GM19452 (cell line): ENCODE data around the gene NELL2.

Source experiments
- ATAC-seq: cut with Tn5 transposase; IDR thresholded peaks from one replicate; pipeline ENCODE4 v1.9.1; 2021; ENCODE audit not compliant: unreplicated experiment

Gene NELL2

DNA sequence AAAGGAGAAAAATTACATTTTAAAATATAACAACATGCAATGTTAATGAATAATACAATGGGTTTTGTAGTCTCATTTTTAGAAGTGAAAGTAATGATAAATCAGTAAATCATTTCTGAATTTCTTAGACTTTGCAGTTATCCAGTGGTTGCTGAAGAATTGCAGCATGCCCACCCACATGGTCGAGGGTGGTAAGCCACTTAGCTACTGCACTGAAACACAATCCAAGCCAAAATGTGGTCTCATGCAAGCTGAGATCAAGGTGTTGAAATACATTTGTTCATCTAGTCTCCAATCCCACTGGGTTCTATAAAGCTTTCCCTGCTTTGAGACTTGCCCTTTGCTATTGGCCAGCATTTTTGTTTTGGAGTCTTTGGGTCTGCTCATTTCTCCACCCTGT lies 247.9 kb downstream of the NELL2 start:
- ATAC-seq: no peak

DNA sequence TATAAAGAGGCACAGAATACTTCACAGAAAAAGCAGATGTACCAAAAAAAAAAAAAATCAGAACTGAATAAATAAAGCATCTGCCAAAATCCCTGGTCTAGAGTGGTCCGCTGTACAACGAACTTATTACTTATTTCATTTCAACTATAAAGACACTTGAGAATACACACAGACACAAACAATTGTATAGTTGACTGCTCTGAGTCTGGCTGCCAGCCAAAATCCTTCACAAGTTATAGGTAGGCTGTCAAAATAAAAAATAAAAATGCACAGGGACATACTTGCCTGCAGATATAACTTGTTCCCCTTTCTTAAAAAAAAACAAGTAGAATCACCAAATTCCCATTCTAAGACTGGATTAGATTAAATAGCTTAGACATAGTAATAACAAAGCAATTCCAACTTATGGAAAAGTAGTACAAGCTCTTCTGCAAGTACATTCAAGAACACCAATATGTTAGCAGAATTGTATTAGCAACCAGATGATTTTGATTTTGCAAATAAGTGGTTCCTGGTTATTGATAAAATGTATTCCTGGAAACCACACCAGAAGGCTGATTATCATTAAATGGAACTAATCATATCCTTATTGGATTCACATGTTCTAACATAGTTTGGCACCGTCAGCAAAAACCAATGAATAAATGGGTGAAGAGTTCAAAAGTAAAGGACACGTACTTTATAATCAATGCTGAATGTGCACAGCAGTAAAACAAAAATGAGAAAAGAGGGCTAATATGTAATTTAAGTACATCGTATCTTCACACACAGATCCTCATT lies 248.5 kb downstream of the NELL2 start:
- no peak for ATAC-seq

DNA sequence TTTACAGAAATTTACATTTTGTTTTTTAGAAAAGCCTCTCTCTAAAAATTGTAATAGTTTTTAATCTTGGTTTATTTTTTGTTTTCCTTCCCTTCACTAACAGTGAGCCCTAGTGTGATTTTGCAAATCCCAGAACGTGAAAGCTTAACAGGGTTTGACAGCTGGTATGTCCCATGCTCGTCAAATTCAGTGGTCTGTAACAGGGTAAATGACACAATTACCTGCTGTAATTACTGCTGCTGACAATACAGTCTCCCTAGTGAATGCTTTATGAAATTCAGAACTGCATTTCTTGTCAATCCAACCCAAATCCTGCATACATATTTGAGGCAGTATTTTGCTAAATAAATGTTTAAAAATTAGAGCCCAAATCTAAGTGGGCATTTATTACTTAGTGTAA lies 249.2 kb downstream of the NELL2 start:
- no peak for ATAC-seq

DNA sequence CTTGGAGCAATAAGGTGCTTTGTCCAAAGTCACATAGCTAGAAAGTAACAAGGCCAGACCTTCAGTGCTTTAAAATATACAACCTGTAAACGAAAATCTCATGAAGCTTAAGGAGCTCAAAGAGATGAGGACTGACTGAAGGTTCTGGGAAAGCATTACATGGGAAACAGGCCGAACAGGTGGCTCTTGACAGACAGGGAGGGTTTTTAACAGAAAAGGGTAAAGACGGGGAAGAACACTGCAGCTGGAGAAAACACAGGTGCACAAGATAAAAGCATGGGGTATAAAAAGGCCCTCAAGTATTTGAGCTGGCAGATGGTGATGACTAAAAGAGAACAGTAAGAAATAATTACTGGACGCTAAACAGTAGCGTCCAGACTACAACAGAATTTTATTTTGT lies 257.2 kb downstream of the NELL2 start:
- ATAC-seq: no peak

DNA sequence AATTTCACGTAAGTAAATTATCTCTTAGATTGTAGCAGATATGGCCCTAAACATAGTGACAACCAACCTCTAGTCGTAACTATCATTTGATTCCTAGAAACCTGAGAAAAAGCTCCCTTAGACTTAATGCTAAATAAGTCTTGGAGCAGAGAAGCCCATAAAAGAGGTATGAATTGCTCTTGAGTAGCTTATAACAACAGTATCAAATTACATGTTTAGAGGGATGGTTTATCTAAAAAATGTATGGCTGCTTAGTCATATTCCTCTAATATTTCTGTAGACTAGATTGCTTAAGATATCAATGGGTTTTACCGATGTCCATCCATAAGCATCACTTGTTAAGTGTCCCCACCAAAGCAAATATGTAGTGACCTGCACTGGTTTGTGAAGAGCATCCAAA lies 259.7 kb downstream of the NELL2 start:
- no peak for ATAC-seq

DNA sequence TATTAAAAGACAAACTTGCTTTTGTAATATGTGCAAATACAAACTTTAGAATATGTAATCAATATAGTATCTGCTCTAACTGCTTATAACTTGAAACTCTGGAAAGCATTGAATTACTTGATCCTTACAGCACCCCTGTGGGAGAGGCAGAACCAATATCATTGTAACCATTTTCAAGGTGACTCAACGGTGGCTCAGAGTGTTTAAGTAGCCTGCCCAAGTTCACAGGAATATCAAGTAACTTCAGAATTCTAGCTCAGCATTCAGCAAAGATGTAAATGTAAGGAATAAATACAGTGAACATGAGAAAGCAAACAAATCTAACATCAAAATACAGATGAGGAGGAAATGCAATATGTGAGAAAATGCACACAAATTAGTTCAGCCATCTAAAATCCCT lies 264.6 kb downstream of the NELL2 start:
- no peak for ATAC-seq

DNA sequence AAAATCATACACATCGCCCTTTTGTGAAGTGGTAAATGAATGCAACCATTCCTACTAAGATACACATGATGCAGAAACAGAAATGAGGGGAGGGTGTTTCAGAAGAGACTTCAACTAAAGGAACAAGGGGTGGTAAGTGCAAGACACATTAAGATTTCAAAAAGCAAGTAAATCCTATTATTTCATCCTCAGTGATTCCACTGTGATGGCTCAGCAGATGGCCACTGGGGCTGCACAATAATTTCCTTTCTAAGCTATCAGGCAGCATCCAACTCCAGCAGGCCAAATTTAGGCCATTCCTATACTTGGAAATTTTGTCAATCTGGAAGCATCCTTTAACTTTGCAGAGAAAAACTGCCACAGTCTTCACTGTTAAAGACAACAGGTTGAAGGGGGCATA lies 272.4 kb downstream of the NELL2 start:
- ATAC-seq: no peak

DNA sequence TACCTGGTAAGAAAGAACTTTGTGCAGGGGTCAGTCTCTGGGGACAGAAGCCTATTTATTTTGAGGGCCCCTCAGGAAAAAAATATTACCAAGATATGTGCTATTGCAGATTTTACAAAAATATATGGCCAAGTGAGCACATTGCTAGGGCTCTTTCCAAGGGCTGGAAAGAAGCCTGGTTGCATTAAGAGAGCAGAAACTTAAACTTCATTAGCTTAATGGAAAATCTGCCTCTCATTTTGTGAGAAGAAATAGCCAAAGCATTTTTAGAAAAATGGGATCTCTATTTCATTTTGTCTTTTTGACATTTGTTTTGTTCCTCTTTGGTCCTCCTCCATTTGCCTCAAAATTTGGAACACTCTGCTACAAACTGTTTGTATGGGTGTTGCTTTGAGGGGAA lies 283.5 kb downstream of the NELL2 start:
- ATAC-seq: no peak

DNA sequence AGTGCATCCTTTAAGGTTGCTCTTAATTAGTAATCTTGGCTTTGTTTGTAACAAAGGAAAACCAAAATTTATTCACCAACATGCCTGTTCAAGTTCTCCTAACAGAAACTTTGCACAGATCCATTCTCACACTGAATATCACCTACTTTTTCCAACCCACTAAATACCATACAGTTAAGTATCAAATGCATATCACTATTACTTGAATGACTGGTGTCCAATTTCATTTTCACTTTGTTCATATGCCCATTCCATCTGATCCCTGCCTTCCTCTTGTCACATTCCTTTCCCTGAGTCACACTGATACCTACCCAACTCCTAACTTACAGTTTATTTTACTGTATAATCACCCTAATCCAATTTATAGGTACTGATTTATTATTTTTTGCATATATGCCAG lies 286.4 kb downstream of the NELL2 start:
- no peak for ATAC-seq

DNA sequence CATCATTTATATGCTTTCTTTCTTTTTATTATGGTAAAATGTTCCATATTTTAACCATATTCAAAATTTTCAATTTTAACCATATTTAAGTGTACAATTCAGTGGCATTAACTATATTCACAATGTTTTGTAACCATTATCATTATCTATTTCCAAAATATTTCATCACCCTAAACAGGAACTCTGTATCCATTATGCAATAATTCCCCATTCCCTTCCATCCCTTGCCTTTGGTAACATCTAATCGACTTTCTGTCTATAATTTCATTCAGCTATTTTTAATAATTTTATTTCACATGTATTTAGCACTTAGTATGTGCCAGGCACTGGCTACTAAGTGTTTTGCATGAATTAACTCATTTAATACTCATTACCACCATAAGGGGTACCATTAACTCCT lies 287.5 kb downstream of the NELL2 start:
- no peak for ATAC-seq

DNA sequence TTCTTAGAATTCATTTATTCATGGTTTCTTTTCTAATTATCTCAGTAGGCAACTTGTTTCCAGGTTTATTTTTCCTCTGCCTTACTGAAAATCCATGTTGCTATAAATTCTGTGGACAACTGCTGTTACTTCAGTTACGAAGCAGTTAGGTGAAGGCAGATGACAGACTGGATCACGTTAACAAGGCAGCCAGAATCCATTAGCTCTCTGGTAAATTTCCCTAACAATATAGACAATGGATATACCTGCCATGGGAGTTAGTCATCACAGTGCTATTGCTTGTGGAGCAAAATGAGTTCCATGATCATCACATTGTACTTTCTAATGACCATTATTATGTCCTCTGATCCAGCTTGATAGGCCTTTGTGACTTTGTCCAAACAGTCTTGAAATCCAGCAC lies 291.5 kb downstream of the NELL2 start:
- no peak for ATAC-seq

DNA sequence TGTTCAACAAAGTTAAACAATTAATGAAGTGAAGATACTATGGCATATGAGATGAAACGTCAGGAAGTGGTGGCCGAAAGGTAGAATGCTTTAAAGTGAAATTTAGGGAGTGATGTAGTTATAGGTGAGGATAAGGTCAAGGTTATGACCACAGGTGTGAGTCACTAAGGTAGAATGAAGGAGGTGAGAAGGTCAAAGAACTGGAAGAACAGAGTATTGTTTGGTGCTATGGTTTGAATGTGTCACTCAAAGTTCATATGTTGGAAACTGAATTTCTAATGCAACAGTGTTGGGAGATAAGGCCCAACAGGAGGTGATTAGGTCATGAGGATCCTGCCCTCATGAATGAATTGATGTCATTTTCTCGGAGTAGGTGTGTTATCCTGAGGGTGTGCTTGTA lies 293.6 kb downstream of the NELL2 start:
- ATAC-seq: no peak

DNA sequence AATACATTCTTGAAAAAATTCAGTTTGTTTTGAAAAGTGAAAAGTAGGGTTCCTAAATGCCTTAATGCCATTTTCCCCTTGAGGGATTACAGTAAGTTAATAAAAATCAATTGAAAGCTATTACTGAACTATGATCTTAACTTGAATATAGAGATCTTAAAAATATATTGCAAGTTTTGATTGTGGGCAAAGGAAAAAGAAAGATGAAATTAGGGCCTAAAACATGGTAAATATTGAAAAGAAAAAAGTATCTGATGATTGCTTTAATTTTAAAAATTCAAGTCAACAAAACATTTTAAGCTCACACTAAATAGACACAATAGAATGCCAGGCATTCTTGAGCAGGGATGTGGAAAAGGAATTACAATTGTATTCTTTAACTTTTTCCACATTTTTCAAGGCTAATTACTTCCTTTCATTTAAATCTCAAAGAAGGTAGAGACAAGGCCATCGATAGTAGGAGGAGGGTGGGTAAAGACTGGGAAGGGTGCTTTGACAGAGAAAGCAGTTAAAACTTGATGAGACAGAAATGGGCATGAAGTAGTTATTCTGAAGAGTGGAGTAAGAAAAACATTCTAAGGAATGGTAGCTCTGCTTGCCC lies 294.4 kb downstream of the NELL2 start:
- no peak for ATAC-seq

DNA sequence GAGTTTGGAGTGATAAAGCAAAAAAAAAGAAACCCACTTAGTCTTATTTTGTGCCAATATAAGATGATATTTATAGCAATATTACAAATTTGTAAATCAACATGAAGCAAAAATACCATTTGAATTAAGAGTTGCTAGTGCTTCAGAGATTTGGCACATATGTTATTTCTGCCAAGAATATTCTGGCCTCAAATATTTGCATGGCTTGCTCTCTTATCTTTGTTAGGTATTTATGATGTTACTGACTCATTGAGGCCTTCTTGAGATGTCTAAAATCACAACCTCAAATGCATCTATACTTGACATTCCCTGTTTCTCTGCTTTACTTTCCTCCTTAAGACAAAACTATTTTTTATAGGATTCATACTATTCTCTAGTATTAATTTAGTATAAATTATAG lies 301.5 kb downstream of the NELL2 start:
- no peak for ATAC-seq

DNA sequence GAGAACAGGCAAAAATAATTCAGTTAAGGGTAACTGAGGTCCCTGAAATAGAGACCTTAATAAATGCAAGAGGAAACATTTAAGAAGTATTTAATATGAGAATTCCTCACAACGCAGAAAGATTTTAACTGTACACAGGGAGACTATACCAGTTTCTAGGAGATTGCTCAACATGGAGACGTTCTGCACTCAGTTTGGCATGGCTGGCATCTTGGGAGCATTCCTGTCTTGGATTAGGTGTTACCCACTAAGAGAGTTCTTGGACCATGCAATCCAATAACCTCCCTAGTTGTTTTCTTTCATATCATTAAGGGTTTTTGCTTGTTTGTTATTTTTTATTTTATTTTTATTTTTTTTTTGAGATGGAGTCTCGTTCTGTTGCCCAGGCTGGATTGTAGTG lies 302.4 kb downstream of the NELL2 start:
- ATAC-seq: no peak

DNA sequence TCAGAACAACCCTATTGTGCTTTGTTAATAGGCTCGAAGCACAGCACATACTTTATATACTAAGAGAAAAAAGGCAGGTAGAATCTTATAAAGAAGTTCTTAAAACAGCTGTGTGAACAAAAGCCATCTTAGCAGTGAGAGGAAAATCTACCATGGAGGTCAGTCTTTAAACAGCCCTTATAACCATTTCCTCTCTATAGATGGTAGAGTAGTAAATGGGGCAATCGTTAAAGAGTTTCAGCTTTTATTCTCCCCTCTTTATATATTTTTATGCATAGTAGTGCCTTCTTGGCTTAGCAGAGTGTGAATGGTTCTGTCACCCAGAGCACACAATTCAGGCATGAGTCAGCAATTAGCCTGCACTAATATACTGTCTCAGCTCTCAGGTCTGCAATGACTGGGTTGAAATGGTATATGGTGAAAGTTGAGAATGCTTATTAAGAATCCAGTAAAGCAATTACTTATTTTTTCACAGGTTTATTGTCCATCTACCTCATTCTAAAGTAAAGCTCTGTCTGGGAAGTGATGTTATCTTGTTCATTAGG lies 305.0 kb downstream of the NELL2 start:
- no peak for ATAC-seq

DNA sequence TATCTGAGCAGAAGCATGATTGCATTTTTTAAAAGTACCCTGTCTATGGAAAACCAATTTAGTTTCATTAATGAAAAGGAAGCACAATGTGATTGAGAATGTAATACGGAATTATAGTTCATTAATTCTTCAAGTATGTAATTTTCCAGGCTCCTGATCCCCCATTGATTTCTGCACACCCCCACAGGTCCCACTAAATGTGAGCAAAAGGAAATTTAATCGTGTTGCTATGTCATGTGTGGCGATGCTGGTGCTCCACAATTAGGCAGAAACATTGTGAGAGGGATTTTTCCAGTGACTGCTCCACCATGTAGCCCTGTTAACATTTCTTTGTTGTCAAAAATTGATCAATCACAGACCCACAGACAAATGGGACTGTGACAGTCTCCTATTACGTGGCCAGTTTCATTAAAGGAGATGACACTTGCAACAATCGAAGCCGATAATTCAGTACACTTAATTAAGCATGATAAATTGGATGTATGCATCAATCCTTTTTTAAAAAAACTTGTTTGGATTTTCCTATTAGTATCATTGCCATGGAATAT lies 306.0 kb downstream of the NELL2 start:
- no peak for ATAC-seq

DNA sequence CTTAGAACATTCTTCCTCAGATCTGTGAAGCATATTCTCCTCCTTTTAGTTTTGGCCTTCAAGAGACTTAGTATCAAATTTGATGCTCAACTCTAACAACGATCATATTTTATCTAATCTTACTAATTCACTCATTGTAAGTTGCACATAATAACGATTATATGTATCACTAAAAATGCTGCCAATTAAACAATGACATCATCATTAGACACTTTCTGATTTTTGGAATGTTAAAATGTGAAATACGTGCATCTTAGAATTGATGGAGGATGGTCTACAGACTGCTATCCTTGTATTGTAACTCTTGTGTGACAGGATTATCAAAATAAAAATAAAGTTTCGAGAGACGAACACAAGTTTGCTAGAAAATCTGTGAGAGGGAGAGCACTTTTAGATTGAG lies 311.0 kb downstream of the NELL2 start:
- ATAC-seq: no peak

DNA sequence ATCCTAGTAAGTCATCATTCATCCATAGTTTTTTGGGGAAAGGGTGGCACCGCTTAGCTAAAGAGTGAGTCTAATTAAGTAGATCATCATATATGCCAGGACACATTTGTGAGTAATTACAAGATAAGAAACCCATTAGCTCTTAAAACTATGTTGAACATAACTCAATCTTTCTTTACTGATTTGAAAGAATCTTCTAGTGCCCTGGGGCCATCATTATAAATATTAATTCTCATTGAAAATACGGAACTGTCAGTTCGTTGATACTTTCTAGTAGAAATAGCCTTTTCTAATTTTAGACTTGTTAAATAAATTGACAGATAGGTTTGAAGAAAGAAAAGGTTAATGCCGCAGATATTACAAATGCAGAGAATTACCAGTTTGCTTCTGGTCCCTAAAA lies 312.6 kb downstream of the NELL2 start:
- ATAC-seq: no peak

DNA sequence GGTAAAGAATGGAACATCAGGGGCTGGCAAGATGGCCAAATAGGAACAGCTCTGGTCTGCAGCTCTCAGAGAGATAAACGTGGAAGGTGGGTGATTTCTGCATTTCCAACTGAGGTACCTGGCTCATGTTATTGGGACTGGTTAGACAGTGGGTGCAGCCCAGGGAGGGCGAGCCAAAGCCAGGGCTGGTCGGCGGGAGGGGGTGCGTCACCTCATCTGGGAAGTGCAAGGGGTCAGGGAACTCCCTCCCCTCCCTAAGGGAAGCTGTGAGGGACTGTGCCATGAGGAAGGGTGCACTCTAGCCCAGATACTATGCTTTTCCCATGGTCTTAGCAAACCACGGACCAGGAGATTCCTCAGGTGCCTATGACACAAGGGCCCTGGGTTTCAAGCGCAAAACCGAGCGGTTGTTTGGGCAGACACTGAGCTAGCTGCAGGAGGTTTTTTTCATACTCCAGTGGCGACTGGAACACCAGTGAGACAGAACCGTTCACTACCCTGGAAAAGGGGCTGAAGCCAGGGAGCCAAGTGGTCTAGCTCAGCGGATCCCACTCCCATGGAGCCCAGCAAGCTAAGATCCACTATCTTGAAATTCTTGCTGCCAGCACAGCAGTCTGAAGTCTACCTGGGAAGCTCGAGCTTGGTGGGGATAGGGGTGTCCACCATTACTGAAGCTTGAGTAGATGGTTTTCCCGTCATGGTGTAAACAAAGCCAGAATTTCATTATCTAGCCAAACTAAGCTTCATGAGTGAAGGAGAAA lies 317.6 kb downstream of the NELL2 start:
- no peak for ATAC-seq

DNA sequence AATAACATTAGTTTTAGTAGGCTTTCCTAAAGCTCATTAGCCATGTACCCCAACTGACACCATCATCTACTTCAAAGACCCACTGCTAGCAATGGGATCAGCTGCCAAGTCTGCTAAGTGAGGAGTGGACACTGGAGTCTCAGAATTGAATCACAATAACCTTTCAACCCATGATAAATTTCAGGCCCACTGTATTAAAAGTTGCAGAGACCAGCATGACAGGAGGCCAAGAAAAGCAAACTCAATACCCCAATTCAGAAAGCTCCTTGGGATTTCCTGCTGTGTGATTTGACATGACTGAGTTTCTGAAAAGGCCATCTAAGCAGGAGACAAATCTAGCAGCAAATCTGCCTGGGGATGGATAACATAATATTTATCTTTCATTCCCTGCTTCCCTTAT lies 320.7 kb downstream of the NELL2 start:
- no peak for ATAC-seq

DNA sequence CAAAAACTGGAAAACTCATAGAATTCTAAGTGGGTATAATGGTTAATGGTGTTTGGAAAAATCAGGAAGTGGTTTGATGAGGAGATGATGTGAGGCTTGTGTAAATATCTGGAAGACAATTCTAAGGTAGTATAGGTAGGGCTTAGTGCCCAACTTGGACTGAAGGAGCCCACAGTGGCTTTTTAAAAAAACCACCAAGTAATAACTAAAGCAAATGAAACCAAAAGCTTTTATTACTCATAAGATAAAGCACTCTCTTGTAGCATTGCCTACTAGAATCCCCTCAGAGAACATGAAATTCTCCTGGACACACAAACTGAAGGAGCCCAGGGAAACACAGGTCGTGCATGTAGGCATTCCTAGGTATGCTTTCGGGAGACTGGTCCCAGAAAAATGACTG lies 324.5 kb downstream of the NELL2 start:
- no peak for ATAC-seq
